Mesothelial cell of epicardium (in vitro differentiated cells): ENCODE data around the gene ACLY. TPM values are rescaled to one million over a fixed set of nuclear protein-coding genes. Genes with fewer than 3 reads are reported as not detected.
A peak's percentile ranks its signal among the peaks of the same experiment; 100 is the strongest.

Experiments
- DNase-seq, 2 experiments: peaks; one replicate each; pipeline ENCODE4 v3.0.0; 2021; ENCODE audit warnings: low spot score in 2 of 2; ENCODE audit not compliant: unreplicated experiment in 2 of 2
- H3K27ac Mint-ChIP-seq: 2 replicates; pipeline ENCODE4 v1.8.0; 2021; ENCODE audit warnings: mixed read lengths
- H3K27me3 Mint-ChIP-seq: 2 replicates; pipeline ENCODE4 v1.8.0; 2021; ENCODE audit warnings: low read depth, mixed read lengths
- H3K36me3 Mint-ChIP-seq: 2 replicates; pipeline ENCODE4 v1.8.0; 2021; ENCODE audit warnings: mixed read lengths
- H3K4me1 Mint-ChIP-seq: 2 replicates; pipeline ENCODE4 v1.8.0; 2021; ENCODE audit warnings: mixed read lengths
- H3K4me3 Mint-ChIP-seq: 2 replicates; pipeline ENCODE4 v1.8.0; 2021; ENCODE audit warnings: mild to moderate bottlenecking, moderate library complexity, mixed read lengths
- H3K9me3 Mint-ChIP-seq: 2 replicates; pipeline ENCODE4 v1.8.0; 2021; ENCODE audit warnings: mixed read lengths
- CTCF ChIP-seq: fragments of 200-600 bp; sonication (generic); IDR thresholded peaks from one replicate; pipeline ENCODE4 v1.5.0; 2021; ENCODE audit warnings: antibody characterized with exemption; ENCODE audit not compliant: unreplicated experiment
- total RNA-seq: library from RNA; stranded (reverse); gene quantifications from 3 replicates; pipeline ENCODE4 v1.2.1, GENCODE V29; 2021

ACLY gene
- total RNA-seq, 1 donor from 2014 or later: 133 TPM

GRCh38 chr17:41913798-41914197 lies 5.0 kb downstream of the ACLY start:
- no peak for TF ChIP-seq CTCF
- H3K9me3 Mint-ChIP-seq: no peaks in the 10 kb centered on the region
- H3K27ac Mint-ChIP-seq: peak overlapping the region; percentile 30
- peaks cover 23% of the 10 kb centered on the region for H3K36me3 Mint-ChIP-seq
- DNase-seq: no peak
- no peaks in the 10 kb centered on the region for H3K27me3 Mint-ChIP-seq
- peaks cover 31% of the 10 kb centered on the region for H3K4me1 Mint-ChIP-seq
- H3K4me3 Mint-ChIP-seq: no peak overlapping the region

- Mint-ChIP-seq H3K36me3 (peaks cover 25% of the 10 kb centered on the region), H3K4me3 (no peak overlapping the region), H3K27me3 (no peaks in the 10 kb centered on the region), H3K27ac (no peak overlapping the region), H3K4me1 (peaks cover 31% of the 10 kb centered on the region), H3K9me3 (no peaks in the 10 kb centered on the region)
- no peak for DNase-seq
- TF ChIP-seq CTCF: no peak
Observed at GRCh38 chr17:41912925-41913324, 5.8 kb downstream of the ACLY start.

GRCh38 chr17:41910701-41911391 lies 7.9 kb downstream of the ACLY start:
- H3K4me3 Mint-ChIP-seq: no peak overlapping the region
- no peak overlapping the region for H3K27ac Mint-ChIP-seq

GRCh38 chr17:41909088-41909487 lies 9.7 kb downstream of the ACLY start:
- no peaks in the 10 kb centered on the region for H3K27me3 Mint-ChIP-seq
- TF ChIP-seq CTCF: no peak
- no peak for DNase-seq
- no peak overlapping the region for H3K4me3 Mint-ChIP-seq
- H3K36me3 Mint-ChIP-seq: peaks cover 45% of the 10 kb centered on the region
- H3K4me1 Mint-ChIP-seq: peaks cover 12% of the 10 kb centered on the region
- H3K27ac Mint-ChIP-seq: no peak overlapping the region
- no peaks in the 10 kb centered on the region for H3K9me3 Mint-ChIP-seq

More at GRCh38 chr17:41910701-41911391, 7.9 kb downstream of the ACLY start:
- Mint-ChIP-seq H3K27me3 (no peaks in the 10 kb centered on the region), H3K36me3 (peaks cover 35% of the 10 kb centered on the region), H3K9me3 (no peaks in the 10 kb centered on the region), H3K4me1 (peaks cover 27% of the 10 kb centered on the region)
- TF ChIP-seq CTCF: no peak
- no peak for DNase-seq

- TF ChIP-seq CTCF: no peak
- Mint-ChIP-seq H3K9me3 (no peaks in the 10 kb centered on the region), H3K27me3 (no peaks in the 10 kb centered on the region), H3K4me3 (no peak overlapping the region), H3K36me3 (peaks cover 46% of the 10 kb centered on the region), H3K27ac (peak overlapping the region; percentile 83), H3K4me1 (peaks cover 8% of the 10 kb centered on the region)
- DNase-seq: no peak
Observed at GRCh38 chr17:41907633-41908539, 10.9 kb downstream of the ACLY start.
